ENCODE results near the gene SLC22A23.

SLC22A23 gene

DNA sequence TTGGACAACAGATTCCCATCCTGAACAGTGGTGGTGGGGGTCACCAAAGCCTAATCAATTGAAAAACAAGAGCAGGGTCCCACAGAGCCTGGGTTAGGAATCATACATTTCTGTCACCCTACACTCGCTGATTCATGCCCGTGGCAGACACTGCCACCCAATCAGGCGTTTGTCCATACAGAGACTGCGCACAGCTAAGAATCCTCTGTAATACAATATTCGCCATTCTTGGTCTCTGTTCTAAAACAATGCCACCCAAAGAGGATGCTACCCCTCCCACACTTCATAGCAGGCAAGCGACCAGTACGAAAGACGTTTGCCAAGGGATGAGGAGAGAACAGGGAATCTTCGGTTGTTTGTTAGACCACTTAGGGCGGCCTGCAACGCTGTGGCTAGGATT lies 28.1 kb upstream of the SLC22A23 start:
- H3K9ac ChIP-seq (ENCODE audit: low read length) = no peak overlapping the region
- H3K4me2 ChIP-seq (ENCODE audit: low read length) = no peak overlapping the region
- no peak overlapping the region for H3K27ac ChIP-seq (ENCODE audit: low read length)
- H2AFZ ChIP-seq (ENCODE audit: low read depth, low read length) = no peak overlapping the region
- no peak overlapping the region for H3K4me3 ChIP-seq (ENCODE audit: low read length)
- H3K79me2 ChIP-seq (ENCODE audit: low read length) = no peaks in the 10 kb centered on the region
- TF ChIP-seq, protein P1, sequence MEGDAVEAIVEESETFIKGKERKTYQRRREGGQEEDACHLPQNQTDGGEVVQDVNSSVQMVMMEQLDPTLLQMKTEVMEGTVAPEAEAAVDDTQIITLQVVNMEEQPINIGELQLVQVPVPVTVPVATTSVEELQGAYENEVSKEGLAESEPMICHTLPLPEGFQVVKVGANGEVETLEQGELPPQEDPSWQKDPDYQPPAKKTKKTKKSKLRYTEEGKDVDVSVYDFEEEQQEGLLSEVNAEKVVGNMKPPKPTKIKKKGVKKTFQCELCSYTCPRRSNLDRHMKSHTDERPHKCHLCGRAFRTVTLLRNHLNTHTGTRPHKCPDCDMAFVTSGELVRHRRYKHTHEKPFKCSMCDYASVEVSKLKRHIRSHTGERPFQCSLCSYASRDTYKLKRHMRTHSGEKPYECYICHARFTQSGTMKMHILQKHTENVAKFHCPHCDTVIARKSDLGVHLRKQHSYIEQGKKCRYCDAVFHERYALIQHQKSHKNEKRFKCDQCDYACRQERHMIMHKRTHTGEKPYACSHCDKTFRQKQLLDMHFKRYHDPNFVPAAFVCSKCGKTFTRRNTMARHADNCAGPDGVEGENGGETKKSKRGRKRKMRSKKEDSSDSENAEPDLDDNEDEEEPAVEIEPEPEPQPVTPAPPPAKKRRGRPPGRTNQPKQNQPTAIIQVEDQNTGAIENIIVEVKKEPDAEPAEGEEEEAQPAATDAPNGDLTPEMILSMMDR (IDR thresholded peaks at IDR 0.05; ENCODE audit: low read depth, low read length) = no peak
- no peak for TF ChIP-seq EZH2phosphoT487 (IDR thresholded peaks at IDR 0.05; ENCODE audit: low read depth)
- no peaks in the 10 kb centered on the region for H3K4me1 ChIP-seq (ENCODE audit: low read length)
- H3K9me3 ChIP-seq (ENCODE audit: insufficient read depth, low read length) = no peaks in the 10 kb centered on the region
- H4K20me1 ChIP-seq (ENCODE audit: insufficient read depth, low read length) = no peaks in the 10 kb centered on the region
- H3K36me3 ChIP-seq (replicated peaks; ENCODE audit: low read depth, low read length) = no peaks in the 10 kb centered on the region
- H3K27me3 ChIP-seq (ENCODE audit: low read depth, low read length) = peaks cover 16% of the 10 kb centered on the region

DNA sequence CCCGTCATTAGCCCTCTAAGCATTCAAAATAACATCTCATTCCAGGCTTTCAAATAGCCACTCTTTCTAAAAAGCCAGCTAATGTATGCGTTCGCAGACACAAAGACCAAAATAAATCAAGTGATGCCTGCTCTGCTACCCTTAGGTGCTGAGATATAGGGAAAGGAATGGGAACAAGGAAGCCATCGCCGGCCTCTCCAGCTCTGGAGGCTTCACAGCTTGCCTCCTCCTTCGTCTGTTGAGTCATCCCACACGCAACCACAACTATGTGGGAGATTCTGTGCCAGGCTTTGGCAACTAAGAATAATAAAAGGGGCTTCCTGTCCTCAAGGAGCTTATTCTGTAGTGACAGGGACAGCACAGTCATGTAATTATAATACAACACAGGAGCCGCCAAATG lies 27.3 kb upstream of the SLC22A23 start:
- no peak overlapping the region for H3K4me2 ChIP-seq (ENCODE audit: low read length)
- no peak for TF ChIP-seq EZH2phosphoT487 (IDR thresholded peaks at IDR 0.05; ENCODE audit: low read depth)
- TF ChIP-seq, protein P1 (IDR thresholded peaks at IDR 0.05; ENCODE audit: low read depth, low read length) = no peak
- H3K79me2 ChIP-seq (ENCODE audit: low read length) = no peaks in the 10 kb centered on the region
- peaks cover 9% of the 10 kb centered on the region; the same call in 1 of the 2 replicates for H3K27me3 ChIP-seq (ENCODE audit: low read depth, low read length)
- no peak overlapping the region for H3K27ac ChIP-seq (ENCODE audit: low read length)
- H3K36me3 ChIP-seq (replicated peaks; ENCODE audit: low read depth, low read length) = no peaks in the 10 kb centered on the region
- no peak overlapping the region for H3K9ac ChIP-seq (ENCODE audit: low read length)
- no peaks in the 10 kb centered on the region for H3K9me3 ChIP-seq (ENCODE audit: insufficient read depth, low read length)
- H3K4me3 ChIP-seq (ENCODE audit: low read length) = no peak overlapping the region
- H2AFZ ChIP-seq (ENCODE audit: low read depth, low read length) = no peak overlapping the region
- H3K4me1 ChIP-seq (ENCODE audit: low read length) = no peaks in the 10 kb centered on the region
- H4K20me1 ChIP-seq (ENCODE audit: insufficient read depth, low read length) = no peaks in the 10 kb centered on the region

DNA sequence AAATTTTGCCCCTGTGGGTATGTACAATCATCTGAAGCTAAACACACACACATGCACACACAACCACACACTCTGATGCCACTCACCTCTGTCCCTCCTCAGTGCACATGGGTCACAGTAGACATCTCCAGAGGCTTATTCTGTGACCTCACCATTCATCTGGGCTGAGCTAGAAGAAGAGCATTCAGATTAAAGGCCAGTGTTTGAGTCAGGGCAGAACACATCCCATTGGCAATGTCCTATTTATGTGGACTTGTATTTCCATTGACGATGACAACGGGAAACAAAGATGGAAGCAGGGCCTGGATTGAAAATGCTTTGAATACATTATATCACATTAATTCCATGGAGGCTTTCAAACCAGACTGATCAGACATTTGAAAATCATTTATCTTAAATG lies 26.8 kb upstream of the SLC22A23 start:
- Histone ChIP-seq H3K79me2 (ENCODE audit: low read length) (no peaks in the 10 kb centered on the region), H3K9me3 (ENCODE audit: insufficient read depth, low read length) (no peaks in the 10 kb centered on the region), H3K4me1 (ENCODE audit: low read length) (no peaks in the 10 kb centered on the region), H3K9ac (ENCODE audit: low read length) (no peak overlapping the region), H3K36me3 (replicated peaks; ENCODE audit: low read depth, low read length) (no peaks in the 10 kb centered on the region), H4K20me1 (ENCODE audit: insufficient read depth, low read length) (no peaks in the 10 kb centered on the region), H3K27me3 (ENCODE audit: low read depth, low read length) (peaks cover 6% of the 10 kb centered on the region; the same call in 1 of the 2 replicates), H2AFZ (ENCODE audit: low read depth, low read length) (no peak overlapping the region), H3K4me2 (ENCODE audit: low read length) (no peak overlapping the region), H3K27ac (ENCODE audit: low read length) (no peak overlapping the region), H3K4me3 (ENCODE audit: low read length) (no peak overlapping the region)
- TF ChIP-seq, protein P1 (IDR thresholded peaks at IDR 0.05; ENCODE audit: low read depth, low read length) = no peak
- no peak for TF ChIP-seq EZH2phosphoT487 (IDR thresholded peaks at IDR 0.05; ENCODE audit: low read depth)

DNA sequence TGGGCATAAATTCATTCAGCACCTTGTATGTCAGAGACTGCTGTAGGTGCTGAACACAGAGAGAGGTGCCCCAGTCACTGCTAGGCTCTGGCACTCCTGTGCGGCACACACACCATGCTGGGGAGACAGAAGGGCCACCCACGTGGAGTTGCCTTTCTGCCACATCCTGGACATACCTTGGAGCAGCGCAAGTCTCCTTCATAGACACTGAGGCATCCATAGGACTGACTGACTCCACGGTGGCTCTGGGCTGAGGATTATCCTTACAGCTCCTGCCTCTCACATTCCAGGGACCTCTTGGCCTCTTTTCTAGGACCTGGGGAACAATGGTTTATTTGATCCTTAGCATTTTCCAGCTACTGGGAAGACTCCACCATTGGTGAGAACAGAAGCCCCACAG lies 26.0 kb upstream of the SLC22A23 start:
- Histone ChIP-seq H3K27ac (ENCODE audit: low read length) (no peak overlapping the region), H4K20me1 (ENCODE audit: insufficient read depth, low read length) (no peaks in the 10 kb centered on the region), H3K27me3 (ENCODE audit: low read depth, low read length) (peaks cover 5% of the 10 kb centered on the region; the same call in 1 of the 2 replicates), H2AFZ (ENCODE audit: low read depth, low read length) (no peak overlapping the region), H3K9ac (ENCODE audit: low read length) (no peak overlapping the region), H3K36me3 (replicated peaks; ENCODE audit: low read depth, low read length) (no peaks in the 10 kb centered on the region), H3K4me2 (ENCODE audit: low read length) (no peak overlapping the region), H3K4me3 (ENCODE audit: low read length) (no peak overlapping the region), H3K9me3 (ENCODE audit: insufficient read depth, low read length) (no peaks in the 10 kb centered on the region), H3K79me2 (ENCODE audit: low read length) (no peaks in the 10 kb centered on the region), H3K4me1 (ENCODE audit: low read length) (no peaks in the 10 kb centered on the region)
- TF ChIP-seq, protein P1 (IDR thresholded peaks at IDR 0.05; ENCODE audit: low read depth, low read length) = no peak
- TF ChIP-seq EZH2phosphoT487 (IDR thresholded peaks at IDR 0.05; ENCODE audit: low read depth) = no peak

Measured in OCI-LY3 (cell line).